NT2/D1 (cell line): ENCODE results near the gene GAPT.

Experiments
- DNase-seq: peaks from one replicate; pipeline ENCODE4 v3.0.0-alpha.2; 2011; ENCODE audit warnings: low read depth, low spot score
- H3K27me3 ChIP-seq: 2 replicates; pipeline ENCODE4 v1.6.0; 2011; ENCODE audit warnings: mild to moderate bottlenecking; ENCODE audit not compliant: insufficient read length, insufficient read depth
- H3K36me3 ChIP-seq: 2 replicates; pipeline ENCODE4 v1.6.1; 2011; ENCODE audit warnings: mild to moderate bottlenecking, low read length, mixed read lengths; ENCODE audit not compliant: insufficient read depth, insufficient read length
- H3K4me1 ChIP-seq: 2 replicates; pipeline ENCODE4 v1.5.1; 2011; ENCODE audit not compliant: insufficient read depth, insufficient read length
- H3K4me3 ChIP-seq: 2 replicates; pipeline ENCODE4 v1.5.1; 2011; ENCODE audit warnings: low read depth; ENCODE audit not compliant: insufficient read length
- H3K9ac ChIP-seq: 2 replicates; pipeline ENCODE4 v1.6.0; 2011; ENCODE audit warnings: low read depth; ENCODE audit not compliant: insufficient read length
- H3K9me3 ChIP-seq: 2 replicates; pipeline ENCODE4 v1.5.1; 2011; ENCODE audit warnings: mild to moderate bottlenecking, low read length; ENCODE audit not compliant: insufficient read depth
- SUZ12 ChIP-seq: IDR thresholded peaks from 2 replicates; pipeline ENCODE4 v1.6.1; 2011; ENCODE audit not compliant: insufficient read length, insufficient read depth; ENCODE audit errors: extremely low read depth
- YY1 ChIP-seq: IDR thresholded peaks from 2 replicates; pipeline ENCODE4 v1.6.1; 2011; ENCODE audit not compliant: insufficient read length, insufficient read depth
- ZNF274 ChIP-seq: IDR thresholded peaks from 2 replicates; pipeline ENCODE4 v1.6.1; 2011; ENCODE audit warnings: mild to moderate bottlenecking, low read depth, low read length

Gene GAPT

GRCh38 chr5:58543723-58544122 lies 52.5 kb downstream of the GAPT start:
- Histone ChIP-seq H3K9ac (no peak overlapping the region), H3K4me3 (no peak overlapping the region), H3K36me3 (no peaks in the 10 kb centered on the region)

DNA sequence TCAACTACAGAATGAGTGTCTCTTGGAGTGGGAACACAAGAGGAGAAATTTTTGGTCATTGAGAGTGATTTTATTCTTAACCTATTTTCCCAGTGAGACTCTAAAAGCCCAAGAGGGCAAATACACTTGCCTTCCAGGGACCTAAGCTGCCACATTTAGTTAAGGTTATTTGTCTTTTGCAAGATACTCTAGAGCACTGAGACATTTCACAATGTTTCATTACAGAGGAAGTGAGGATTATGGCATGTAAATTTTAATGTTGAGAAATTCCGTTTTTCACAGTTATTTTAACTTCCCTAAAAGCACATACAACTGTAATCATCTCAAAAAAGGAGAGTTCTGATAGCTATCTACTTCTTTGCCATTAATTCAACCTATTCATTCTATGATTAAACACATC lies 53.0 kb downstream of the GAPT start:
- TF ChIP-seq ZNF274 = no peak
- no peak for TF ChIP-seq SUZ12
- TF ChIP-seq YY1 = no peak
- Histone ChIP-seq H3K9ac (no peak overlapping the region), H3K4me3 (no peak overlapping the region), H3K9me3 (peaks cover 7% of the 10 kb centered on the region; the same call in 1 of the 2 replicates), H3K27me3 (no peaks in the 10 kb centered on the region), H3K36me3 (no peaks in the 10 kb centered on the region), H3K4me1 (no peaks in the 10 kb centered on the region)
- no peak for DNase-seq

More at GRCh38 chr5:58543723-58544122, 52.5 kb downstream of the GAPT start:
- Histone ChIP-seq H3K9me3 (peaks cover 7% of the 10 kb centered on the region; the same call in 1 of the 2 replicates), H3K4me1 (no peaks in the 10 kb centered on the region), H3K27me3 (no peaks in the 10 kb centered on the region)
- TF ChIP-seq YY1 = no peak
- TF ChIP-seq SUZ12 = no peak
- no peak for TF ChIP-seq ZNF274
- DNase-seq = no peak

DNA sequence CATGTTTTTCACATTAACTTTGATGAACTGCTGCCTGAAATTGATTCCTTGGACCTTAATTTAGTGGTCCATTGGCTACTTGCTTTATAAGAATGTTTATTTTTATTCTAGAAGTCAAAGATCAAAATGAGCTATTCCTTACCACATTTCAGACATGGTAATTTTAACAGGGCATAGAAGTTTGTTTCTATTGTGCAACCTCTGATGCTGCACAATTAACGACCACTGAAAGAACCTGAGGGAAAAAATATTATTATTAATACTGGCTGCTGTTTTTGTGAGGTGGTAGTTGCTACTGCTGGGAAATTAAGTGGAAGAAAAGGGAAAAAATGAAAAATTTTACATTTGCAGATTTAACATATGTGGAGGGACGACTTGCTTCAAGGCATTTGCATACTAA lies 53.7 kb downstream of the GAPT start:
- H3K27me3 ChIP-seq = no peaks in the 10 kb centered on the region
- H3K9ac ChIP-seq = no peak overlapping the region
- H3K4me1 ChIP-seq = no peaks in the 10 kb centered on the region
- H3K36me3 ChIP-seq = no peaks in the 10 kb centered on the region
- H3K9me3 ChIP-seq = peaks cover 7% of the 10 kb centered on the region; the same call in 1 of the 2 replicates
- DNase-seq = no peak
- TF ChIP-seq SUZ12 = no peak
- no peak for TF ChIP-seq YY1
- TF ChIP-seq ZNF274 = no peak
- H3K4me3 ChIP-seq = no peak overlapping the region

- Histone ChIP-seq H3K4me1 (no peaks in the 10 kb centered on the region), H3K4me3 (no peak overlapping the region), H3K9me3 (peaks cover 7% of the 10 kb centered on the region; the same call in 1 of the 2 replicates), H3K27me3 (no peaks in the 10 kb centered on the region), H3K9ac (no peak overlapping the region), H3K36me3 (no peaks in the 10 kb centered on the region)
- no peak for DNase-seq
- no peak for TF ChIP-seq YY1
- TF ChIP-seq ZNF274 = no peak
- no peak for TF ChIP-seq SUZ12
Observed at GRCh38 chr5:58545912-58546311, 54.7 kb downstream of the GAPT start.
